GM19240 (cell line): Measurements from ENCODE around the gene JOSD1.
"Not testable (repeated sequence)": the region's sequence is repeated elsewhere in the genome, so short reads cannot be mapped to it uniquely, and the experiment has no call there.

Experiments used
- DNase-seq: peaks from one replicate; pipeline ENCODE4 v3.0.0; 2011; ENCODE audit warnings: low spot score; ENCODE audit not compliant: insufficient read length

Gene JOSD1

DNA sequence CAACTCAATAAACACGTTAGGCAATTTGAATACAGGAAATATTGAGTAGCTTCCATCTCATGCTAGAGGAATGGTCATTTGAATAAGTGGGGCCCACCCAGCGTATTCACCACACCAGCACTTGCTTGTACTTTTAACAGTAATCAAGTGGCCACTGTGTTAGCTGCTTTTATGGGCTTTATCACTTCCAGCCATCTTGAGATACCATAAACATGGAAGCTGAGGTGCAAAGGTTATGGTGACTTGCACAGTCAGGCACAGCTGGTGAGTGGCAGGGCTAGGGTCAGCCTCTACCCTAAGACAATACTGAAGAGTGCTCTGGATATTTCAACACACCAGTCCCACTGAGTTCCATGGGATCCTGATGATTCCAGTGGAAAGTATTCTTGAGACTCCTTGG is 6.7 kb downstream of the JOSD1 start:
- no peak for DNase-seq

DNA sequence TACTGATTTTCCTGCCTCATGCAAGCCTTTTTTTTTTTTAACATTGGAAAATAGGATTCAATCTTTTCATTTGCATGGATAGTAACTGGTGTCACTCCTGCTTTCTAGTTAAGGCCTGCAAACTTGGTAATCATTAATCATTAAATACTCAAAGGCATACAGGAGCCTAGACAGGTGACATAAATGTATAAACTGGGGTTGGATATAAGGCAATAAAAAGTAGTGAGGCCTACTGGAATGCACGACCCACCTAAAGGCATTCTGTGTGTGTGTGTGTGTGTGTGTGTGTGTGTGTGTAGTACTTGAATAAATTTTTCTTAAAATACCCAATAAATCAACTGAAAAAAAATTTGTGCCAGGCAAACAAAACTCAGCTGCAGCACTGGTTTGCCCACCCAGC is 11.1 kb downstream of the JOSD1 start:
- no peak for DNase-seq

DNA sequence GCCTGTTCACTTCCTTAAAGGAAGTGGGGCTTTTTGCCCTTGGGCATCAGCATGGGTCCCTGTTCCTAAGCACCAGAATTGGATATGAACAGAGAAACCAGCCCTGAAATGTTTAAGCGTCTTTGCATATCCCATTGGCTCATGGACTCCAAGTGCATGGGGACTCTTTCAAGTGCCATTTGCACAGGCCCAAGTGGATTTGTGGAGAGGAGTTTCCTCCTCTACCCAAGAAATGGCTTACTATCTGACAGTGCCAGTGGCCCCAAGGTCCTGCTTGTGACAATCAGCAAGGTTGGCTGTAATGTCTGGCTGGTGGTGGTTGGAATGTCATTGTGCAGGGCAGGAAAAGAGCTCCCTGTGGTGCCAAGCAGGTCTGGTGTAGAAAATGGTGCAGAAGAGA is 15.0 kb downstream of the JOSD1 start:
- DNase-seq, result no peak

DNA sequence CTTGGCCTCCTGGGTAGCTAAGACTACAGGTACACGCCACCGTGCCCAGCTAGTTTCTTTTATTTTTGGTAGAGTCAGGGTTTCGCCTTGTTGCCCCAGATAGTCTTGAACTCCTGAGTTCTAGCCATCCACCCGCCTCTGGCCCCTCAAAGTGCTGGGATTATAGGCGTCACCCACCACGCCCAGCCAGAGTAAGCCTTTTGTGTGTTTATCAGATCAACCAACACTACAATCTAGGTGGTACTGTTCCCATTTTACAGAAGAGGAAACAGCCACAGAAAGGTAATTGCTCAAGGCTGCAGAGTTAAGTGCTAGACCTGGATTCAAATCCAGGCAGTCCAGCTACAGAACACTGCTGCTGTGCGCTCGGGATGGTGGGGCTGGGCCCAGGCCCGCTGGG is 15.8 kb downstream of the JOSD1 start:
- DNase-seq, result no peak

DNA sequence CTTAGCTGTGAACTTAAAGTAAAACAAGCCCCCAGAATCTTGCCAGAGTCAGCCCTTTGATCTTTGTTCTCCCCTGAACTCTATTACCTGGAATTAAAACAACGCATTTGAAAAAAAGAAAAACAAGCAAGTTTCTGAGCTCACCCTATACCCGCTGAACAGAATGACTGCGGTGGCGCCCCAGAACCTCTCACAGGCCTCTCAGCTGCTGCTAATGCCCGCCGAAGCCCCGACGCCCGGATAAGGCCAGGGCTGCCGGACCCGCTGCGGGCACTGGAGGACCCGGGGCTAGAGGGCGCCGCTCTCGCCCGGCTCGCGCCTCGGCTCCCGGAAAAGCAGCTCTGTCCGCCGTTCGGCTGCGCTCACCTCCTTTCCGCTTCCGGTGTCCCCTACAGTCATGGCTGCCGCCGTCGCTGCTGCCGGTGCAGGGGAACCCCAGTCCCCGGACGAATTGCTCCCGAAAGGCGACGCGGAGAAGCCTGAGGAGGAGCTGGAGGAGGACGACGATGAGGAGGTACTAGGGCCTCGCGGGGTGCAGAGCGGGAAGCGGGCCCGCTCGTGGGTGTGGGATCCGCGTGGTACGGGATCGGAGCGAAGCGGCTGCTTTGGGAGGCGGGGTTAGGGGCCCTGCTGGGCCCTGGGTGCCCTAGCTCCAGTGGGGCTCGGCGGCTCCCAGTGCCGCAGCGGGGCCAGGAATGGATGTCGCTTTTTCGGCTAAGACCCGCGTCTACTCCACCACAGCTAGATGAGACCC is 19.0 kb downstream of the JOSD1 start, which contains the start of gene TOMM22:
TOMM22 (plus strand) TSS at position 376 of the 754 bp plus-strand sequence; CDS start at position 398, 22 bp downstream.
- DNase-seq, result peak; percentile 98

DNA sequence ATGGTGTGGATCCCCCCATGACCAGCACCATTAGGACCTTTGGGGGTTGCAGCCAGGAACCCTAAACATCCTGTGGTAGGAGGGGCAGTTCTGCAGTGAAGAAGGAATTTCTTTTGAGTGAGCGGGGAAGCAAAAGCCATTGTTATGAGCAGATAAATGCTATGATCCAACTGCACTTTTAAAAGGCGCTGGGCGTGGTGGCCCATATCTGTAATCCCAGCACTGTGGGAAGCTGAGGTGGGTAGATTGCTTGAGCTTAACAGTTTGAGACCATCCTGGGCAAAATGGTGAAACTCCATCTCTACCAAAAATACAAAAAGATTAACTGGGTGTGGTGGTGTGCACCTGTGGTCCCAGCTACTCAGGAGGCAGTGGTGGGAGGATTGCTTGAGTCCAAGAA is 24.9 kb downstream of the JOSD1 start:
- DNase-seq, result no peak

DNA sequence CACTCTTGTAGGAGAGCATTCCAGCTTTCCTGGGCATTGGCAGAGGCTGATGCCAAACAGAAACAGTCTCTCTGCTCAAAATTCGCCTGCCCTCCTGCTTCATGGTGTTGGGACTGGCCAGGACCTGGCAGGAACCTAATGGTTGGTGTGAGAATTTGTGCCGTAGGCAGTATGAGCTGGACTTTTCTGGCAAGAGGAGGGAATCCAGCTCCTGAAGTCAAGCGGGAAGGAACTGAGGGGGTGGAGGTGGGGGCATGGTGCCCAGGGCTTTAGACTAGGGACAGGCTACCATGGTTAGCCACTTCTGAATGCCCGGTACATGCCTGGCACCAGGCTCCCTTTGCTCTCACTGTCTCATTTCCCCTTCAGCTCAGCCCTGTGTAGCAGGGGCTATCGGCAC is 25.9 kb downstream of the JOSD1 start:
- DNase-seq, result no peak

DNA sequence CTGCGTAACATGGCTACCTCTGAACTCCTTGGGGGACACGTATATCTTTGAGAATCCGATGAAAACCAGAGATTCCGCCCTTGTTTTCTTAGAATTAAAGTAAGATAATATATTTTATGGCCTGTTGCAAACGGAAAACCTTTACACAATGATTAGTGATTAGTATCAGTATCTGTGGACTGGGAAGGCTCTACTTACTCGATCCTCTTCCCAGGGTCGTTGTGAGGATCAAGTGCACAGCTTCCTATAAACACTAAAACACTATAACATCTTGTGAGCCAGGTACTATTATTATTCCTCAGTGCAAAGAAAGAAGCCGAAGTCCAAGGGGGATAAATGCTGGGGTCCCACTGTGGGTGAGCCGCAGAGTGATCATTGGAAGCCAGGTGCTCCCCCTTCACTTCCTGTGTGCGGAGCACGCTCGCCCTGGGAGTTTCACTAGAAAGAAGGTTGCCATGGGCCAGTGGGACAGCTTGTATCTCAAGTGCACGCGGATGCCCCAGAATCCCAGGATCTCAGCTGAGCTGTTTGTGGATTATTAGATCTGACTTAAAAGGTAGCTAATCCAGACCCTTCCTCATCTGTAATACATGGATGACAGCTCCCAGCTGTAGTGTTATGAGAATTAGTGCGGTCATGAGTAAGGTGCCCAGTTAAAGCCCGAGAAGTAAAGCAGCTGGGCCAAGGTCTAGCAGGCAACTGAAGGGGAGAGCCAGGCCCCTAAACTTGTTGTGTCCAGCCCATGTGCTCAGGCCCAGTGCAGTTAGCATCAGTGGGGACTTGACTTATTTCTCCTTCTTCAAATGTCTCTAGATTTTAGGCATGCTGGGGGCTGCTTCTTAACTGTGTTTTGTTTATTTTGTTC is 43.5 kb downstream of the JOSD1 start:
- DNase-seq, result no peak

DNA sequence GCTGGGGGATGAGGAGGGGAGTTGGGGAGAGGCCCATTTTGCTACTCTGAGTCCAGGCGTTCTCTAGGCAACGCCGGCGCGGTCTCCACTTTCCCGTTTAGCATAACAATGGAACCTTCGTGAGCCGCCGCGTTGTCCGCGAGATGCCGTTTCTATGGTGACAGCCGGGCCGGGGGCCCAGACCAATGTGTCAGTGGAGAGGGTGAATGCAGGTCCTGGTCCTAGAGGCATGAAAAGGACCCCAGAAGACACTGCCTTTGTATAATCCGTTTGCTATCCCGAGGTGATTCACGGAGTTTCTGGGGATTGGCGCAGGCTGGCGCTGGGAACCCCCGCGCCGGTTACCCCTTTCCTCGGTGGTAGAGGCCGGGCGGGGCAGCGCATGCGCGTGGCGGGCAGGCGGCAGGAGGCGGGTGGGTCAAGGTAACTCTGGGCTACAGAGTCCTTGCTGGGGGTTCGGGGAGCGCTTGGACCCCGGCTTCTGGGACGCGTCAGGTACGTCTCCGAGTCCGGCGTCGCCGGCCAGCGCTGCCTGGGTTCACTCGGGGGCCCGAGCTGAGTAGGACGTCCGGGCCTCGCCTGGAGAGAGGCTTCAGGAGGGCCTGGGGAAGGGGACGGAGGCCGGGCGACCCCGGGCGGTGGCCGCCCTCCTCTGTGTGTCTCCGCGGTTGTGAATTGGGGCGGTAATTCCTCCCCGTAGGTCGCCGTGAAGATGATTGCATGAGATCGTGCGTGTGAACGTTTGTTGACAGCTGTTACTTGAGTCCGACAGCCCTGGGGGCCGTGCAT is 44.3 kb downstream of the JOSD1 start, which contains the start of the genes CBY1 and FAM227A:
CBY1 (plus strand) TSS at position 383 of the 789 bp plus-strand sequence. CDS start 11,417 bp downstream, outside the sequence.
FAM227A (minus strand) TSS at position 137 of the 789 bp plus-strand sequence. CDS start 6,224 bp downstream, outside the sequence.
- peak; percentile 95 for DNase-seq

DNA sequence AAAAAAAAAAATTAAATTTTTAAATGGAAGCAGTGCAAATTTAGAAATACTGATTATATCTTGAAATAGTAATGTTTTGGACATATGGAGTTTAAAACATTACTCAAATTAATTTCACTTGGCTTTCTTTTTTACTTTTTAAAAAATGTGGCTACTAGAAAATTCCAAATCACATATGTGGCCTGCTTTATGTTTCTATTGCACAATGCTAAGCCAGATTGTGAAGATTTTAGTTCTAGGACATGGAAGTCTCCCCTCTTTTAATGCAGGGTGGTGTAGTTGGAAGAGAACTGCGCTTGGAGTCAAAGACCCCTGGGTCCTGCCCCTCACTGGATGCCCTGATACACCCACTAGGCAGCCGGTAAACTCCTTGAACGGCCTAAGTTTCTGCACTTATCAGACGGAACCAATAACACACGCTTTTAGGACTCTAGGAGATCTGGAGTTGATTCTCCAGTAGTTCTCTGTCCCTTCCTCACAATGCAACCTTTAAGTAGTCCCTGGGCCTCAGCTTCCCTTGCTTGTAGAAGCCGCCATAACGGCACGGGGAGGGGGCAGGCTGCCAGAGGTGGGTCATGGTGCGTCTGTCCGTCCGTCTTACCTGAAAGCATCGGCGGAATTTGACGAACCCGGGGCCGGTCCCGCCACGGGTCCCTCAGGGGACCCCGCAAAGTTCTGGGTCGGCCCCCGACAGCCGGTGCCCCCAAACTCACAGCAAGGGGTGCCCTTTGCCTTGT is 45.1 kb downstream of the JOSD1 start:
- DNase-seq, result no peak

DNA sequence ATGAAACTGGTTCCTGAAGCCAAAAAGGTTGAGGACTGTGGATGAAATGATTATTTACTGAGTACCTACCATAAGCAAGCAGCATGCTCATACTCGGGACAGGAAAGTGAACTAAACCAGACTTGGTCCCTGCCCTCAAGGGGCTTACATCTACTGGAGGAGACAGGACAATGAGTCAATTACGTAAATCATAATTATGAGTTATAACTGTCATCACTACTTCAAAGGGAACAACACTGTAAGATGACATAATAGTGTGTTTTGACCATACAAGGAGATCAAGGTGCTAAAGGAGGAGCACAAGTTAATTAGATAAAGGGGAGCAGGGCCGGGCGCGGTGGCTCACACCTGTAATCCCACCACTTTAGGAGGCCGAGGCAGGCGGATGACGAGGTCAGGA is 47.0 kb downstream of the JOSD1 start:
- no peak for DNase-seq

DNA sequence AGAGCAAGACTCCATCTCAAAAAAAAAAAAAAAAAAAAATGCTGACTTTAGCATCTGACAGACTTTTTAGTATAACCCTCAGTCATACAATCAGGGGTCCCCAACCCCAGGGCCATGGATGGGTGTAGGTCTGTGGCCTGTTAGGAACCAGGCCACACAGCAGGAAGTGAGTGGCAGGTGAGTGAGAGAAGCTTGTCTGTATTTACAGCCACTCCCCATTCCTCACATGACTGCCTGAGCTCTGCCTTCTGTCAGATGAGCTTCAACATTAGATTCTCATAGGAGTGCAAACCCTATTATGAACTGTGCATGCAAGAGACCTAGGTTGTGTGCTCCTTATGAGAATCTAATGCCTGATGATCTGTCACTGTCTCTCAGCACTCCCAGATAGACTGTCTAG is 47.9 kb downstream of the JOSD1 start:
- no peak for DNase-seq

DNA sequence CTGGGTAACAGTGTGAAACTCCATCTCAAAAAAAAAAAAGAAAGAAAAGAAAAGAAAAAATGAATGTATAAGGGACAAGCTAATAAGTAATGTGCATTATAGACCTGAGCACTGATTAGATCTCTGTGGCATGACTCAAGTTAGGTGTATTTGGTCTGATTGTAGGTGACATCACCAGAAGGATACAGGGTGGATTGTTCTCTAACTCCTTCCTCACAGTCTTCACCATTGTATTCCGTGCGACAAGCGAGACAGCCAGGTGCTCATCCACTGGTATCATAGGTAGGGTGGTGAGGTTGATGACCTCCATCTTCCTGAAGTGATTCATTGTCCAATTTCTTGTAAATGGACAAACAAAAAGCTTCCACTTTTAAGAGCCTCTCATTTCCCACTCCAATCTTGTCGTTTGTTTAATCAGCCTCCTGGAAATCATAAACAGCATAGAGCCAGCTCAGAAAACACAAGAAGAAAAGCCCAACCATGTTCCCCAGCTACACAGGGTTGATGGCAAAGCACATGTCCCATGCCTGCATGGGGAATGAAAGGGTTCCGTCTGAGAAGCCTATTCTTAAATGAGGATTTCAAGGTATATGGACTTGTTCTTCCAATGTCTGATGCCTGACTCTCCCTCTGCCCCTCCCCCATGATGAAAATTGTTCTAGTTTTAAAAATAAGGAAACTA is 50.8 kb downstream of the JOSD1 start:
- DNase-seq, result no peak

DNA sequence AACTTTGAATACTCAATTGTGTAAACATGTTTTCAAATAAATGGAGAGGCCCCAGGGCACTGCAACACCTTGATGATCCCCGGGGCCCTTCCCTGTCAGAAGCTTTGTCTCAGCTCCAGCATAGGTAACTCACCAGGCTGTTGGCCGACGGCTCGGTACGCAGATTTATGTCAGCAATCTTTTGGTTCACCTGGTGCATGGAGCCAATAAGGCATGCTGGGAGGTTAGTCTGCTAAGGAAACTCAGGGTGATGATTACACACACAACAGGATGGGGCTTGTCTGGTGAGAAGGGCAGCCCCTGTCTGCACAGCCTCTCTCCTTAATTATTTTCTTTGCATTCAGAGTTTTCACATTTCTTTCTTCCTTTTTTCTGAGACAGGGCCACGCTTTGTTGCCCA is 55.3 kb downstream of the JOSD1 start:
- DNase-seq, result no peak

DNA sequence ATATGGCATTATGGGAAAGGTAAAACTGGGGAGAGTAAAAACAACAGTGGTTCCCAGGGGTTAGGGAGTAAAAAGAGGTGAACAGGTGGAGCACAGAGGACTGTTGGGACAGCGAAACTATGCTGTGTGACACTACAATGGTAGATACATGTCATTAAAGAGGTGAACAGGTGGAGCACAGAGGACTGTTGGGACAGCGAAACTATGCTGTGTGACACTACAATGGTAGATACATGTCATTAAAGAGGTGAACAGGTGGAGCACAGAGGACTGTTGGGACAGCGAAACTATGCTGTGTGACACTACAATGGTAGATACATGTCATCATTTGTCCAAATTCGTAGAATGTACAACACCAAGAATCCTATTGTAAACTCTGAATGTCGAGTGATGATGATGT is 56.5 kb downstream of the JOSD1 start:
- DNase-seq, result not testable (repeated sequence)

DNA sequence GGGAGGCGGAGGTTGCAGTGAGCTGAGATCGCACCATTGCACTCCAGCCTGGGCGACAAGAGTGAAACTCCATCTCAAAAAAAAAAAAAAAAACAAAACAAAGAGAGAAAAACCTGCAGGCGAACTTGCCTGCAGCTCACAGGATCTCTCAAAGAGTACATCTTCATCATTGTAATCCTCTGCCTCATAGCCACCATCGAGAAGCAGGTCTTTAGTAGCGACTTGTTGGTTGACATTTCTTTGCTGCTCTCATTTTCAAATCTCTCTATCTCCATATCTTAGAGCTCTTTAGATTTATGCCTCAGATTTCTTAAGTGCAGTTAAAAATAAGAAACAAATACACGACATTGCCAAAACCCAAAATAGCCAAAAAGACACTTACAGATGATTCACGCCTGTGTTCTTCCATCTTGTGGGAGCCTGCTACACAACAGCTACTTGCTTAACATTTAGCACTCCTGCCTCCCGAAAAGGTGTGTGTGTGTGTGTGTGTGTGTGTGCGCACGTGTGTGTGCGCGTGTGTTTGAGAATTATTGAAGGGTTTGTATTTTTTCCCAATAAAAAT is 59.2 kb downstream of the JOSD1 start:
- no peak for DNase-seq

DNA sequence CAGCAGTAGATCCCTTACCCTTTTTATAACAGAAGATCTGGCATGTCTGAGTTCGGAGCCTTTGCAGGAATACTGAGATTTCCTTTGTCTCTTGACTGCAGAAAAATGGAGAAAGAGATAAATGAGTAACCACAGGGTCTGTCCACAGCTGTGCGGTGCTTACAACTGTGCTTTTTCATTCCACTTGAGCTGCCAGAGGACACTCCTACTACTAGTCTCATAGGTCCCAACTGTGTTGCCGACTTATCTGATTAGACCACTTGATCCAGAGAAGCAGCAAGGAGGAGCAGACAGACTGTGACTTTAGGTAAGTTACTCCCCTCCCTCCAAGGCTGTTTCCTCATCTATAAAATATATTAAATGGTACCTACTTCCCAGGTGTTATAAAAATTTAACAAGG is 62.0 kb downstream of the JOSD1 start:
- DNase-seq, result no peak

DNA sequence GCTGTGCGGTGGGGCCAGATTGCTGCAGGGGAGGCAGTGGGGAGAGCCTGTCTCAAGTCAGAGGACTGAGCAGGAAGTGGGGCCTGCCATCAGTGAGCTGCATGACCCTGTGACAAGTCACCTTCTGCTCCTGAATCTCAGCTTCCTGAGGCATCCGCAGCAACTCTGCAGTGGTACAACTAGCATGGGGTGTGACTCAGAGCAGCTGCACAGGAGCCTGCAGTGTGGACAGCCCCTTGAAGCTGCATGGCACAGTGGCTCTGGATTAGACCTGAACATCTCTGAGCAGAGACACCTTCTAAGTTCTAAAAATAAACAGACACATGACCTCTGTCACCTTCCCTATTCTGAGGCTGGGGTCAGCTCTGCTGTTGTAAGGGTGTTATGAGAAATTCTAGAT is 62.5 kb downstream of the JOSD1 start:
- no peak for DNase-seq
